ENCODE results near the gene CYB5R2. TPM values are rescaled to one million over a fixed set of nuclear protein-coding genes. Genes with fewer than 3 reads are reported as not detected.

The CYB5R2 gene
- total RNA-seq, 2 donors from 2014 or later, result 7.4 to 7.5 TPM

- no peak overlapping the region for H3K27ac ChIP-seq
- no peaks in the 10 kb centered on the region for H3K27me3 ChIP-seq
- H3K9me3 ChIP-seq, result no peaks in the 10 kb centered on the region
- peak; percentile 10 for DNase-seq
- H3K4me3 ChIP-seq, result no peak overlapping the region
- H3K9ac ChIP-seq (ENCODE audit: low read depth in 2 of 2, low read length in 2 of 2), result no peak overlapping the region
- TF ChIP-seq CTCF (IDR thresholded peaks at IDR 0.05), result no peak
- no peaks in the 10 kb centered on the region for H3K4me1 ChIP-seq
- H3K36me3 ChIP-seq, result peaks cover 14% of the 10 kb centered on the region
- intact Hi-C loops (cut with DNase I), result loop anchor here (2.0 kb wide), 1 partner anchor 85 kb away; no protein-coding TSS in a partner anchor
Measured at GRCh38 chr11:7655253-7656217, 17.8 kb downstream of the CYB5R2 start.

- Histone ChIP-seq H3K27me3 (no peaks in the 10 kb centered on the region), H3K27ac (no peak overlapping the region), H3K36me3 (peaks cover 15% of the 10 kb centered on the region), H3K4me1 (no peaks in the 10 kb centered on the region), H3K4me3 (no peak overlapping the region), H3K9ac (ENCODE audit: low read depth in 2 of 2, low read length in 2 of 2) (no peak overlapping the region), H3K9me3 (no peaks in the 10 kb centered on the region)
- DNase-seq, result no peak
- no peak for TF ChIP-seq CTCF (IDR thresholded peaks at IDR 0.05)
- intact Hi-C loops (cut with DNase I), result no loop called here
Measured at GRCh38 chr11:7654195-7654705, 19.1 kb downstream of the CYB5R2 start.

GRCh38 chr11:7651700-7652099 lies 21.6 kb downstream of the CYB5R2 start:
- no peak for DNase-seq
- intact Hi-C loops (cut with DNase I), result no loop called here
- TF ChIP-seq CTCF (IDR thresholded peaks at IDR 0.05), result no peak
- H3K27me3 ChIP-seq, result no peaks in the 10 kb centered on the region
- H3K9ac ChIP-seq (ENCODE audit: low read depth in 2 of 2, low read length in 2 of 2), result no peak overlapping the region
- H3K27ac ChIP-seq, result no peak overlapping the region
- H3K9me3 ChIP-seq, result no peaks in the 10 kb centered on the region
- H3K4me1 ChIP-seq, result no peaks in the 10 kb centered on the region
- no peak overlapping the region for H3K4me3 ChIP-seq
- H3K36me3 ChIP-seq, result peaks cover 19% of the 10 kb centered on the region

GRCh38 chr11:7651140-7651551 lies 22.2 kb downstream of the CYB5R2 start:
- TF ChIP-seq CTCF (IDR thresholded peaks at IDR 0.05), result no peak
- Histone ChIP-seq H3K36me3 (peaks cover 19% of the 10 kb centered on the region), H3K27ac (no peak overlapping the region), H3K4me3 (no peak overlapping the region), H3K4me1 (no peaks in the 10 kb centered on the region), H3K27me3 (no peaks in the 10 kb centered on the region), H3K9me3 (no peaks in the 10 kb centered on the region), H3K9ac (ENCODE audit: low read depth in 2 of 2, low read length in 2 of 2) (no peak overlapping the region)
- DNase-seq, result no peak
- intact Hi-C loops (cut with DNase I), result no loop called here

GRCh38 chr11:7648264-7648663 lies 25.0 kb downstream of the CYB5R2 start:
- H3K9ac ChIP-seq (ENCODE audit: low read depth in 2 of 2, low read length in 2 of 2), result no peak overlapping the region
- H3K4me1 ChIP-seq, result no peaks in the 10 kb centered on the region
- H3K36me3 ChIP-seq, result peaks cover 10% of the 10 kb centered on the region
- H3K27me3 ChIP-seq, result no peaks in the 10 kb centered on the region
- H3K9me3 ChIP-seq, result no peaks in the 10 kb centered on the region
- intact Hi-C loops (cut with DNase I), result no loop called here
- no peak for DNase-seq
- no peak overlapping the region for H3K4me3 ChIP-seq
- no peak for TF ChIP-seq CTCF (IDR thresholded peaks at IDR 0.05)
- no peak overlapping the region for H3K27ac ChIP-seq

All from colonic mucosa (tissue), 4 donors.